ENCODE measurements around the gene SERPINB6. TPM values are rescaled to one million over a fixed set of nuclear protein-coding genes. Genes with fewer than 3 reads are reported as not detected.

SERPINB6 gene
- polyA plus RNA-seq, 1 of the 3 experiments (the other 2 are of a cell fraction): 102 TPM

DNA sequence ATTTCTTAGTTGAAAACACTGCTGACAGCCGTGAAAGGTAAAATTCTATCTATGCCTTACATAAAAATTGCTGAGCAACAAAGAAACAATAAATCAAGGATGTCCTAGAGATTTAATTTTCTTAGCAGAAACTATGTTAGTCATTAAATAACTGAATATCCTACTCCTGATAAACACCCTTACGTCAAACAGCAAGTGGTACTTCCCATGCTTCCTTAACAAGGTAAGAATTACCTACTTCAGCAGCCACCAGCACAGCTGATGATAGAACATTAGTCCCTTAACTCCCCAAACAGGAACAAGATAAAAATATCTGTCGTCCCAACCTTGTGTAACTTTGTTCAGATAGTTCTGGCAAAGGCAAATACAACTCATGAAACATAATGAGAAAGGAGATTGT, 8.7 kb downstream of the SERPINB6 start (continued):
- TF ChIP-seq TAF1 (IDR thresholded peaks at IDR 0.05; ENCODE audit: borderline replicate concordance, low read depth, low read length) (no peak), JUND (IDR thresholded peaks at IDR 0.05) (no peak), TCF12 (IDR thresholded peaks at IDR 0.05) (no peak), RAD21 (IDR thresholded peaks at IDR 0.05; ENCODE audit: low read length) (no peak)
- TF ChIP-seq, protein P1, sequence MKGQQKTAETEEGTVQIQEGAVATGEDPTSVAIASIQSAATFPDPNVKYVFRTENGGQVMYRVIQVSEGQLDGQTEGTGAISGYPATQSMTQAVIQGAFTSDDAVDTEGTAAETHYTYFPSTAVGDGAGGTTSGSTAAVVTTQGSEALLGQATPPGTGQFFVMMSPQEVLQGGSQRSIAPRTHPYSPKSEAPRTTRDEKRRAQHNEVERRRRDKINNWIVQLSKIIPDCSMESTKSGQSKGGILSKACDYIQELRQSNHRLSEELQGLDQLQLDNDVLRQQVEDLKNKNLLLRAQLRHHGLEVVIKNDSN (IDR thresholded peaks at IDR 0.05; ENCODE audit: borderline replicate concordance, low read depth): no peak

GRCh38 chr6:2962004-2962403, 9.4 kb downstream of the SERPINB6 start:
- WGBS (ENCODE audit: low lambda C conversion rate): 96% methylated on average over 9 of the region's 9 CpGs
- Histone ChIP-seq H3K36me3 (replicated peaks in 1 of 2; ENCODE audit: control insufficient read depth in 1 of 2, insufficient read depth in 2 of 2, low read length in 1 of 2) (peaks cover 3 to 9% of the 10 kb centered on the region in 2 experiments), H3K9me2 (no peaks in the 10 kb centered on the region), H4K20me1 (ENCODE audit: insufficient read depth) (no peaks in the 10 kb centered on the region), H3K27ac (ENCODE audit: low read depth in 2 of 2, low read length in 1 of 2) (no peak overlapping the region), H3K9me3 (no peaks in the 10 kb centered on the region), H3K4me2 (no peak overlapping the region), H3K4me1 (ENCODE audit: control insufficient read depth in 1 of 2, insufficient read depth in 2 of 2, low read depth in 1 of 2, low read length in 1 of 2) (peaks cover 0 to 15% of the 10 kb centered on the region in 2 experiments; a peak in 3 of 4 replicates), H3K9ac (no peak overlapping the region), H3K4me3 (ENCODE audit: low read depth in 2 of 2, low read length in 1 of 2) (no peak overlapping the region), H3K27me3 (ENCODE audit: insufficient read depth) (no peaks in the 10 kb centered on the region), H3K79me2 (ENCODE audit: insufficient read depth) (peaks cover 88% of the 10 kb centered on the region), H2AFZ (ENCODE audit: low read depth) (no peak overlapping the region), H3F3A (replicated peaks; ENCODE audit: insufficient read depth) (peaks cover 24% of the 10 kb centered on the region)
- ChIA-PET POLR2A (no interaction called here), CTCF (interaction anchor here (1.2 to 1.7 kb wide), 3 partner anchors 10 to 30 kb away, joined by 4 to 14 read pairs (median 4); no protein-coding TSS in a partner anchor)
- no peak for DNase-seq
- TF ChIP-seq SMC3 (IDR thresholded peaks at IDR 0.05; ENCODE audit: low read depth, low read length) (no peak), EZH2phosphoT487 (IDR thresholded peaks at IDR 0.05; ENCODE audit: borderline replicate concordance, low read depth) (no peak), GATA2 (CRISPR knock-in tag; IDR thresholded peaks at IDR 0.05) (no peak), POLR2AphosphoS5 (IDR thresholded peaks at IDR 0.05; ENCODE audit: low read depth, low read length) (no peak), FOSL2 (IDR thresholded peaks at IDR 0.05; ENCODE audit: borderline replicate concordance, low read depth) (no peak), GABPA (IDR thresholded peaks at IDR 0.05; ENCODE audit: low read depth) (no peak), ELF1 (IDR thresholded peaks at IDR 0.05) (no peak), REST (IDR thresholded peaks at IDR 0.05; ENCODE audit: low read depth, low read length) (no peak), RAD21 (IDR thresholded peaks at IDR 0.05; ENCODE audit: low read length) (no peak)
- TF ChIP-seq, protein P1 (IDR thresholded peaks at IDR 0.05; ENCODE audit: borderline replicate concordance, low read depth): no peak
- TF ChIP-seq, protein P2, sequence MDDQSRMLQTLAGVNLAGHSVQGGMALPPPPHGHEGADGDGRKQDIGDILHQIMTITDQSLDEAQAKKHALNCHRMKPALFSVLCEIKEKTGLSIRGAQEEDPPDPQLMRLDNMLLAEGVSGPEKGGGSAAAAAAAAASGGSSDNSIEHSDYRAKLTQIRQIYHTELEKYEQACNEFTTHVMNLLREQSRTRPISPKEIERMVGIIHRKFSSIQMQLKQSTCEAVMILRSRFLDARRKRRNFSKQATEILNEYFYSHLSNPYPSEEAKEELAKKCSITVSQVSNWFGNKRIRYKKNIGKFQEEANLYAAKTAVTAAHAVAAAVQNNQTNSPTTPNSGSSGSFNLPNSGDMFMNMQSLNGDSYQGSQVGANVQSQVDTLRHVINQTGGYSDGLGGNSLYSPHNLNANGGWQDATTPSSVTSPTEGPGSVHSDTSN (IDR thresholded peaks at IDR 0.05): no peak

Measured in SK-N-SH (cell line).